ENCODE measurements around the gene TEKT5. TPM values are rescaled to one million over a fixed set of nuclear protein-coding genes. Genes with fewer than 3 reads are reported as not detected.
A peak's percentile ranks its signal among the peaks of the same experiment; 100 is the strongest.

The TEKT5 gene
- total and polyA plus RNA-seq, 11 donors, result 0.51 to 2.8 TPM; not detected in 9

DNA sequence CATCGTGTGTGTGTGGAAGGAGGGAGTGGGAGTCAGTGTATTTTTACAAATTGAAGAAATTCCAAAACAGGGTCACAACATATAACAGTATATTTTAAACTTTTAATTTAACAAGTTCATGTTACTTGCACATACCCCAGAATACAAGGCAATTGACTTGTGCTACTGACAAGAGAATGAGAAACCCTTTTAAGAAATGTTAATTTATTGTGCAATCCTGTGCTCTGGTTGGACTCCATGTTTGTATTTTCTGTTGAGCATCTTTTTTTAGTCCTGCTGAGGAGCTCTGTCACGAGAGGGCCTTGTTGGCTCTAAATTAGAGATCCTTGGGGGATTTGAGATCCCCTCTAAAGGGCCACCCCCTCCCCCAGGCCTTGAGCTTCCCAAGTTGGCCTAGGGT is 113.2 kb downstream of the TEKT5 start:
- Histone ChIP-seq H3K4me3 (no peak overlapping the region), H3K4me1 (peaks cover 6 to 45% (median 33%) of the 10 kb centered on the region in 12 donors), H3K9me3 (no peaks in the 10 kb centered on the region), H3K27me3 (peaks cover 0 to 21% (median 0%) of the 10 kb centered on the region in 9 donors), H3K36me3 (no peaks in the 10 kb centered on the region), H3K27ac (peak overlapping the region in 6 of 12 donors; percentile 13 to 99 (median 64))
- no peak for TF ChIP-seq POLR2A (IDR thresholded peaks at IDR 0.05)
- TF ChIP-seq, protein P1, sequence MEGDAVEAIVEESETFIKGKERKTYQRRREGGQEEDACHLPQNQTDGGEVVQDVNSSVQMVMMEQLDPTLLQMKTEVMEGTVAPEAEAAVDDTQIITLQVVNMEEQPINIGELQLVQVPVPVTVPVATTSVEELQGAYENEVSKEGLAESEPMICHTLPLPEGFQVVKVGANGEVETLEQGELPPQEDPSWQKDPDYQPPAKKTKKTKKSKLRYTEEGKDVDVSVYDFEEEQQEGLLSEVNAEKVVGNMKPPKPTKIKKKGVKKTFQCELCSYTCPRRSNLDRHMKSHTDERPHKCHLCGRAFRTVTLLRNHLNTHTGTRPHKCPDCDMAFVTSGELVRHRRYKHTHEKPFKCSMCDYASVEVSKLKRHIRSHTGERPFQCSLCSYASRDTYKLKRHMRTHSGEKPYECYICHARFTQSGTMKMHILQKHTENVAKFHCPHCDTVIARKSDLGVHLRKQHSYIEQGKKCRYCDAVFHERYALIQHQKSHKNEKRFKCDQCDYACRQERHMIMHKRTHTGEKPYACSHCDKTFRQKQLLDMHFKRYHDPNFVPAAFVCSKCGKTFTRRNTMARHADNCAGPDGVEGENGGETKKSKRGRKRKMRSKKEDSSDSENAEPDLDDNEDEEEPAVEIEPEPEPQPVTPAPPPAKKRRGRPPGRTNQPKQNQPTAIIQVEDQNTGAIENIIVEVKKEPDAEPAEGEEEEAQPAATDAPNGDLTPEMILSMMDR (IDR thresholded peaks at IDR 0.05), result no peak
- DNase-seq (no peak), ATAC-seq (no peak)
- intact Hi-C loops (cut with DNase I), result loop anchor here in 7 of 10 donors (2.0 to 10.0 kb wide), 6 partner anchors 23 to 156 kb away; no protein-coding TSS in a partner anchor
- WGBS, 4 donors, result 25 to 51% (median 36%) methylated on average over 2 of the region's 2 CpGs

DNA sequence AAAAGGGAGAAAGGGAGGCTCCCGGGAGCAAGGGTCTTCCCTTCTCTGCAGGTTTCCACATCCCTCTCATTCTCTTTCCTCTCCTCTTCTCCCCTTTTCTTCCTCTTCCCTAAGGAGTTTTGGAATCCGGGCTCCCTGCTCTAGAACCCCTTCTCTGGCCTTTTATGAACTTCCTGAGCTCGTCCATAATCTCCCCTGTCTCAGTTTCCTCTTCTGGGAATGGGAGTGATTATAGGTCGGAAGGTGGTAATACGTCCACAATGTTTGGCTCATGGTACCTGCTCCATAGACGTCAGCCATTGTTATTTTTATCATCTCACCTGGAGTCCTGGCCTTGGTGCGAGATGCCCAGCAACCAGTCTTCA is 113.9 kb downstream of the TEKT5 start:
- DNase-seq, result no peak
- Histone ChIP-seq H3K4me1 (peaks cover 6 to 51% (median 39%) of the 10 kb centered on the region in 12 donors), H3K36me3 (no peaks in the 10 kb centered on the region), H3K4me3 (peak overlapping the region; percentile 69 to 100 (median 93)), H3K9me3 (no peaks in the 10 kb centered on the region), H3K27ac (peak overlapping the region; percentile 85 to 99 (median 96)), H3K27me3 (peaks cover 0 to 21% (median 0%) of the 10 kb centered on the region in 9 donors)
- WGBS, 4 donors, result 9 to 30% (median 15%) methylated on average over 7 of the region's 7 CpGs
- TF ChIP-seq, protein P1 (IDR thresholded peaks at IDR 0.05), result no peak
- no peak for TF ChIP-seq POLR2A (IDR thresholded peaks at IDR 0.05)
- intact Hi-C loops (cut with DNase I), result loop anchor here in 7 of 10 donors (1.0 to 10.0 kb wide), 7 partner anchors 22 to 157 kb away; no protein-coding TSS in a partner anchor
- no peak for ATAC-seq

DNA sequence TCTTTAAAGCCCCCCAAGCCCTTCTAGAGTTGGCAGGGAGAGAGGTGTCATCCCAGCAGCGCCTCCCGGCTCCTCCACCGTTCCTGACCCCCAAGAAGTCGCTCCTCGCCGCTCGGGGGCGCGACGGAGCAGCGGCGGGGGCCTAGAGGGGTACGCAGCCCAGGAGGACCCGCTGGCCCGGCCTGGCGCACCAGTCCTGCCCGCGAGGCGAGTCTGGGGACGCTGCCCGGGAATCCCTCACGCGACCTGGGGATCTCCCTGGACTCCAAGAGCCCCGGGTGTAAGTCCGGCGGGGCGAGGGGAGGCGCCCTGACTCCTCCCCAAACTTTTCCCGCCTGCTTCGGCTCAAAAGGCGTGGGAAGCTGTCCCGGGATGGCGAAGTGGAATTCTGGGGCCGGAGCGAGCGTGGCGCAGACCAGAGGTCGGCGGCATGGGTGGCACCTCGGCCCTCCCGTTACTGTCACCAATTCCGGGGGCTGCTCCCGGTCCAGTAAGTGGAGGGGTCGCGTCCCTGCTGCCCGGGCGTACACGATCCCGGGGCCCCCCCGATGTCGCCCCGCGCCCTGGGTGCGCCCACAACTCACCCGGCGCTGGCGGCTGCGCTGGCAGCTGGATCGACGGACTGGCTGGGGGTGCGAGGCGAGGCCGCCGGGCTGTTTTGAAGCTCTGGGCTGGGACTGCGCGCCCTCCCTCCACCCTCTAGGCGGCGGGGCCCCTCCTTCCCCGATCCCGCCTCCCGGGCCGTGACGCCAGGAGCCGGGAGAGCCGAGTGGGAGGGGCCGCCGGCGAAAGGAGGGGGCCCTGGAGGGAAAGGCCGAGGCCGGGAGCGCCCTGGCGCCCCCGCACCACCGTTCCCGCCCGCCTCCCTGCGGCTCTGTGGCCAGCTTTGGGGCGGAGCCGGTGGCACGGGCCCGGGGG is 114.5 kb downstream of the TEKT5 start, which contains the start of gene EMP2:
Gene EMP2, minus strand, starts transcription at position 634 of the 918 bp plus-strand sequence. CDS start 32,981 bp downstream, outside the sequence.
- peaks cover 6 to 56% (median 45%) of the 10 kb centered on the region in 12 donors for H3K4me1 ChIP-seq
- TF ChIP-seq POLR2A (IDR thresholded peaks at IDR 0.05), result peak; percentile 48 to 96
- TF ChIP-seq, protein P1 (IDR thresholded peaks at IDR 0.05), result peak; percentile 37 to 78 (median 60)
- peak; percentile 59 to 89 (median 86) for ATAC-seq
- peaks cover 0 to 3% (median 0%) of the 10 kb centered on the region in 9 donors for H3K36me3 ChIP-seq
- H3K27ac ChIP-seq, result peak within 1 kb of the TSS; percentile 85 to 99 (median 96)
- intact Hi-C loops (cut with DNase I), result loop anchor here (1.0 to 10.0 kb wide), 13 partner anchors 21 to 342 kb away; partner anchors contain the start of gene NUBP1 (in 2 of the 10)
- DNase-seq, result peak; percentile 90 to 92 (median 90)
- H3K9me3 ChIP-seq, result no peaks in the 10 kb centered on the region
- peak within 1 kb of the TSS; percentile 69 to 100 (median 93) for H3K4me3 ChIP-seq
- 0% methylated on average over 59 to 91 of the region's 91 CpGs for WGBS, 4 donors
- peaks cover 0 to 21% (median 0%) of the 10 kb centered on the region in 9 donors for H3K27me3 ChIP-seq

DNA sequence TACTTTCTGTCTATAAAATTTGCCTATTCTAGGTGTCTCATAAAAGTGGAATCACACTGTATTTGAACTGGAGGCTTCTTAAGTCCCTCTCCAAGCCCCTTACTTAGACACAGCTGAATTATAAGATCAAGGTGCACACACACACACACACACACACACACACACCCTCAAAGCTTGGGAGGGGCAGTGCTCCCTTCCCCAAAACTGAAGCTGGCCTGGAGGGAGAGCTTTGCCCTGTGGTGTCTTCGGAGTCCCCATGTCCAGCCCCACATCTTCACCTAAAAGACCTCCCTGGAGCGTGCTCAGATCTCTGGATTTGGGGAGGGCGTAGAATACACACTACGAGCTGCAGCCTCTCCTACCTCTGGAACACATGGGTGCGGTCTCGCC is 115.2 kb downstream of the TEKT5 start:
- H3K27me3 ChIP-seq, result peaks cover 0 to 21% (median 0%) of the 10 kb centered on the region in 9 donors
- intact Hi-C loops (cut with DNase I), result loop anchor here in 7 of 10 donors (2.0 to 10.0 kb wide), 10 partner anchors 21 to 343 kb away; partner anchors contain the start of gene NUBP1 (in 2 of the 7)
- peak overlapping the region; percentile 85 to 99 (median 96) for H3K27ac ChIP-seq
- peaks cover 6 to 56% (median 45%) of the 10 kb centered on the region in 12 donors for H3K4me1 ChIP-seq
- H3K4me3 ChIP-seq, result peak overlapping the region; percentile 69 to 100 (median 93)
- DNase-seq, result no peak
- TF ChIP-seq, protein P1 (IDR thresholded peaks at IDR 0.05), result no peak
- no peak for TF ChIP-seq POLR2A (IDR thresholded peaks at IDR 0.05)
- peaks cover 0 to 3% (median 0%) of the 10 kb centered on the region in 9 donors for H3K36me3 ChIP-seq
- no peaks in the 10 kb centered on the region for H3K9me3 ChIP-seq
- no peak for ATAC-seq
- 0 to 5% (median 4%) methylated on average over 6 of the region's 6 CpGs for WGBS, 4 donors

Measured in heart left ventricle (tissue), 16 donors.